Measurements from ENCODE around the gene CD247. TPM values are rescaled to one million over a fixed set of nuclear protein-coding genes. Genes with fewer than 3 reads are reported as not detected.

The CD247 gene
- total RNA-seq, 2 donors from 2014 or later: 2.6 to 4.9 TPM

DNA sequence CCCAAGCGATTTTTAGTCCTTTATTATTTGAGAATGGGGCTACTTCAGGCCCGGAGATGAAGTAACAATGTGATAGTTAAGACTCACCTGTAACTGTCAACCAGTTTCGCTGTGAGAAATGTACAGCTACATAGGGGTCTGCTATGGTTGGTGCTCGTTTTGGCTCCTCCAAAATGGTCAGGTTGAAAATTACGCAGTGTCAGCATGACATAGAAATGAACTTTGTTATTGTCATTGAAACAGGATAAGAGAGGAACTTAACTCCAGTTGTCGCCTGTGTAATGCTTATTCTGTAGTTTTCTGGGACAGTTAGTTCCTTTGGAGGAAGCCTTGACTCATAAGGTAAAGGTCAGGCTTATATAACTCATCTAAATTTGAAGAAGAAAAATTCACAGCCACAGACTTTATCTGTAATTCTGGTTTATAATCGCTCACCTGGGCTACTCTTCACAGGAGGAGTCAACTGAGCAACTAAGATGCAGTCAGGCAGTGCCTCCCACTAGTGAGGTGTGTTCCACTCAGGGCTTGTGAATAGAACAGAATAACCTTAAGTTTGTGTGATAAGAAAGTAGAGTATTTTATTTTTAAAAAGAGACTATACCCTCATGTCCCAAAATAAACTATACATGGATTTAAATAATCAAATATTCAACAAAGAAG is 130.9 kb downstream of the CD247 start:
- H3K9ac ChIP-seq (ENCODE audit: low read depth in 2 of 2, low read length in 2 of 2): no peak overlapping the region
- intact Hi-C loops (cut with DNase I): no loop called here
- H3K27ac ChIP-seq: no peak overlapping the region
- H3K9me3 ChIP-seq: no peaks in the 10 kb centered on the region
- no peaks in the 10 kb centered on the region for H3K4me1 ChIP-seq
- TF ChIP-seq CTCF (IDR thresholded peaks at IDR 0.05): no peak
- H3K36me3 ChIP-seq: no peaks in the 10 kb centered on the region
- no peak for DNase-seq
- no peaks in the 10 kb centered on the region for H3K27me3 ChIP-seq
- no peak overlapping the region for H3K4me3 ChIP-seq

Other genes with a start within 250 kb of the CD247 start
- 10 to 100 TPM; 43.2 to 72.7 TPM for gene CREG1, start 35.2 kb upstream of the CD247 start, total RNA-seq
- gene RCSD1, start 111.7 kb upstream of the CD247 start, total RNA-seq: 1 to 10 TPM; 4.7 to 5.7 TPM
- gene MPZL1, start 203.5 kb upstream of the CD247 start, total RNA-seq: 100 to 1,000 TPM; 112 to 144 TPM

Data from colonic mucosa (tissue), 4 donors.